ENCODE results near the gene TAF11. TPM values are rescaled to one million over a fixed set of nuclear protein-coding genes. Genes with fewer than 3 reads are reported as not detected.

TAF11 gene
- total and polyA plus RNA-seq, 2 donors (not counting 3 experiments of a cell fraction or from before 2014, with no cell fraction given): 30.7 to 37.1 TPM

DNA sequence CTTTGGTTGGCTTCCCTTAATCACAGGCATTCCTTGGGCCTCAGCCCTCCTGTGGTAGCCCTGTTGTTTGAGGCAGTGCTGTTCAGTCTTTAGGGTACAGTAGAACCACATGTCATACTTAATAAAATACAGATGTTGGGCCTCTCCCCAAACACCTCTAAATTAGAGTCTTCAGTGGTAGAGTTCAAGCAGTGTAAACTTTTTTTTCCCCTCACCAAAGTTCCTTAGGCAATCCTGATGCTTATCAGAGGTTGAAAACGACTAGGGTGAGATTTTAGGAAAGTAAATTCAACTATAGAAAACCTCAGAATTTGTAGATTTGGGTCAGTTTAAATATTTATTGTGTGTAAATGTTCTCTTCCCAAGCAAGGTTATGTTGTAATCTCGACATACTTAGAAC is 51.4 kb downstream of the TAF11 start:
- no peak overlapping the region for H3K4me2 ChIP-seq (ENCODE audit: insufficient read depth, low read length)
- CTCF ChIA-PET: no interaction called here
- DNase-seq (ENCODE audit: low read depth, low spot score) (no peak), FAIRE-seq (no peak)
- H3K9ac ChIP-seq (replicated peaks; ENCODE audit: extremely low read depth, insufficient read depth, low read length): no peak overlapping the region
- H3K27ac ChIP-seq (ENCODE audit: insufficient read depth, low read depth, low read length): no peak overlapping the region
- dilution Hi-C loops (cut with MboI; ENCODE audit: extremely low pct_ligation_motif_present, low sequenced_read_pairs) (no loop called here), intact Hi-C loops (cut with micrococcal nuclease) (no loop called here)
- no peaks in the 10 kb centered on the region for H3K9me3 ChIP-seq (replicated peaks; ENCODE audit: control insufficient read depth, insufficient read depth, low read length)
- no peaks in the 10 kb centered on the region for H3K27me3 ChIP-seq (ENCODE audit: control insufficient read depth in 2 of 2, insufficient read depth in 2 of 2, low read length in 2 of 2)
- H3K36me3 ChIP-seq (ENCODE audit: control insufficient read depth in 2 of 2, extremely low read depth in 1 of 2, insufficient read depth in 2 of 2, low read length in 2 of 2): peaks cover 0 to 9% of the 10 kb centered on the region in 2 experiments
- no peak overlapping the region for H3K4me3 ChIP-seq (replicated peaks in 1 of 3; ENCODE audit: insufficient read depth in 1 of 3, low read depth in 1 of 3, low read length in 3 of 3)
- H2AFZ ChIP-seq (ENCODE audit: low read depth, low read length): no peak overlapping the region
- no TSS peak for BruUV-seq (replicated peaks)
- POLR2A ChIA-PET: no interaction called here
- no peaks in the 10 kb centered on the region for H3K4me1 ChIP-seq (ENCODE audit: control insufficient read depth, extremely low read depth, insufficient read depth, low read length)
- H3K79me2 ChIP-seq (ENCODE audit: control insufficient read depth, insufficient read depth, low read length): no peaks in the 10 kb centered on the region
- no peaks in the 10 kb centered on the region for H4K20me1 ChIP-seq (replicated peaks; ENCODE audit: control insufficient read depth, extremely low read depth, insufficient read depth, low read length)
- TF ChIP-seq, protein P1, sequence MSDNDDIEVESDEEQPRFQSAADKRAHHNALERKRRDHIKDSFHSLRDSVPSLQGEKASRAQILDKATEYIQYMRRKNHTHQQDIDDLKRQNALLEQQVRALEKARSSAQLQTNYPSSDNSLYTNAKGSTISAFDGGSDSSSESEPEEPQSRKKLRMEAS (IDR thresholded peaks at IDR 0.05; ENCODE audit: insufficient read depth, insufficient read length): no peak
- TF ChIP-seq EZH2 (IDR thresholded peaks at IDR 0.05; ENCODE audit: borderline replicate concordance, low read depth, low read length, severe bottlenecking): no peak
- TF ChIP-seq GATA2 (IDR thresholded peaks at IDR 0.05; ENCODE audit: insufficient read depth, insufficient read length, low read depth, low read length): no peak
- no peak for TF ChIP-seq POLR2A (IDR thresholded peaks at IDR 0.05; ENCODE audit: low read depth, low read length)
- no peak for TF ChIP-seq POLR2AphosphoS5 (IDR thresholded peaks at IDR 0.05; ENCODE audit: insufficient read depth, low read depth, low read length)
- TF ChIP-seq MYC (IDR thresholded peaks at IDR 0.05; ENCODE audit: low read depth, low read length): no peak
- no peak for TF ChIP-seq FOS (IDR thresholded peaks at IDR 0.05; ENCODE audit: borderline replicate concordance, insufficient read depth, low read length)
- no peak for TF ChIP-seq JUN (IDR thresholded peaks at IDR 0.05; ENCODE audit: borderline replicate concordance, insufficient read depth, insufficient read length, low read depth)
- TF ChIP-seq, protein P2, sequence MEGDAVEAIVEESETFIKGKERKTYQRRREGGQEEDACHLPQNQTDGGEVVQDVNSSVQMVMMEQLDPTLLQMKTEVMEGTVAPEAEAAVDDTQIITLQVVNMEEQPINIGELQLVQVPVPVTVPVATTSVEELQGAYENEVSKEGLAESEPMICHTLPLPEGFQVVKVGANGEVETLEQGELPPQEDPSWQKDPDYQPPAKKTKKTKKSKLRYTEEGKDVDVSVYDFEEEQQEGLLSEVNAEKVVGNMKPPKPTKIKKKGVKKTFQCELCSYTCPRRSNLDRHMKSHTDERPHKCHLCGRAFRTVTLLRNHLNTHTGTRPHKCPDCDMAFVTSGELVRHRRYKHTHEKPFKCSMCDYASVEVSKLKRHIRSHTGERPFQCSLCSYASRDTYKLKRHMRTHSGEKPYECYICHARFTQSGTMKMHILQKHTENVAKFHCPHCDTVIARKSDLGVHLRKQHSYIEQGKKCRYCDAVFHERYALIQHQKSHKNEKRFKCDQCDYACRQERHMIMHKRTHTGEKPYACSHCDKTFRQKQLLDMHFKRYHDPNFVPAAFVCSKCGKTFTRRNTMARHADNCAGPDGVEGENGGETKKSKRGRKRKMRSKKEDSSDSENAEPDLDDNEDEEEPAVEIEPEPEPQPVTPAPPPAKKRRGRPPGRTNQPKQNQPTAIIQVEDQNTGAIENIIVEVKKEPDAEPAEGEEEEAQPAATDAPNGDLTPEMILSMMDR (IDR thresholded peaks at IDR 0.05; ENCODE audit: extremely low read depth in 1 of 2, insufficient read depth in 1 of 2, low read depth in 1 of 2, low read length in 2 of 2): no peak
- H3K9me1 ChIP-seq (replicated peaks; ENCODE audit: control insufficient read depth, extremely low read depth, insufficient read depth, low read length): no peaks in the 10 kb centered on the region

All from endothelial cell of umbilical vein (primary cell).